NK-92 treated with Interleukin-12 subunit alpha and Interleukin-12 subunit beta, amount 100 ng/mL, for 24 hours (cell line): ENCODE measurements around the gene CD320.
"Not testable (repeated sequence)": the region's sequence is repeated elsewhere in the genome, so short reads cannot be mapped to it uniquely, and the experiment has no call there.

ENCODE experiments used
- DNase-seq: peaks from one replicate; lab custom pipeline; 2025; lab: John Stamatoyannopoulos, UW

CD320 gene

DNA sequence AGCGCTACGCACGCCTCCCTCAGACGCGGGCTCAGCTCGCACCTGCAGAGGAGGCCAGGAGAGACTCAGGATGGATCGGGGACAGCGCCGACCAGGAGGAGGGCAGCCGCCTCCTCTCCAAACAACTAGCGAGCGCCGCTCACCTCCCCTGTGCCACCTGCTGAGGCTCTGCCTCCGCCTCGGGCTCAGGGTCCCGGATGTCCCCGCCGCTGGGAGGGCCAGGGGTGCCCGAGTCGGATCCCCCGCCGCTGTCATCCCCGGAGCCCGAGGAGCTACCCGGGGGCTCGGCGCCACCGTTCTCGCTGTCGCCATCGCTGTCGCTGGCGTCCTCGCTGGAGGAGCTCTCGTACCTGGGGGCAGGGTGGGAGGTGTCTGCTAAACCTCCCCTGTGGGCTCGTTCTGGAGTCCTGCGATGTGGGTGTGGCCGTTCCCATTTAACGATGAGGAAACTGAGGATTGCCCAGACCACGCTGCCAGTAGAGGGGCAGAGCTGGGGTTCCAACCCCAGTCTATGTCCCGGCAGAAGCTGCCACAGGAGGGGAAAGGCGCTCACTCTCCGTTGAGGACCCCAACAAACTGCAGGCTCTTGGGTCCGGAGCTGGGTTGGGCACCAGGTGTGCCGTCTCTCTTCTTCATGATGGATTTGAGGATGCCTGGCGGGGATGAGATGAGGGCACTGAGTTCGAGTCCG, 25.8 kb upstream of the CD320 start:
- DNase-seq, result no peak

DNA sequence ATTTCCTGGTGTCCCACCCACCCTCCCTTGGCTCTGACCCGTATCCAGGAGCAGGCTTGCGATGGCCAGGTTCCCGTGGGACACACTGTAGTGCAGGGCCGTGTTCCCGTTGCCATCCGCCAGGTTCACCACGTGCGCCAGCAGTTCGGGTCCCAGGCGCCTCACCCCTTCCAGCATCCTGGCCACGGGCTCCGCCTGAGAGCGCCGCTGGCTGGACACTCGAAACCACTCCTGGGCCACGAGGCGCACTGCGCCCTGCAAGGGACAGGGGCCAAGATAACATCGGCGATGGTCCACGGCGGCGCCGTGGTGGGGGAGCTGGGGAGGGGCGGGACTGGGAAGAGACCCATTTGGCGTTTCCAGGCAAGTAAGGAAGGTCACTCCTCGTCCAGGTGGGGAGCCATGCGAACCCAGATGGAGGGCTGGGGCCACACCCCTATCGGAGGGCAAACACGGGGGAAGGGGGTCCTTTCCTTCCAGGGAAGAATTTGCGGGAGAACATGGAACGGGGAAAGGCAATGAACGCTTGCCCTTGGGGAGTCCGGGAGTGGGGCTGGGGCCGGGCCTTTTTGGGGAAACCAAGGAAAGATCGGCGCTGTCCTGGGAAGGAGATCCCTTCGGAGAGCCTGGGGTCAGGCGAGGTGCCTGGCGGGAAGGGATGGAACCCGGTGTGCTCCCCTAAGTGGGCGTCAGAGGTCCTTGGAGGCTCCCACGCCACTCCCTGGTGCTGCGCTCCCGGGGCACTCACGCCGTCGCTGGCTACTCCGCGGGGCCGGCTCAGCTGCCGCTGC, 25.0 kb upstream of the CD320 start:
- no peak for DNase-seq

DNA sequence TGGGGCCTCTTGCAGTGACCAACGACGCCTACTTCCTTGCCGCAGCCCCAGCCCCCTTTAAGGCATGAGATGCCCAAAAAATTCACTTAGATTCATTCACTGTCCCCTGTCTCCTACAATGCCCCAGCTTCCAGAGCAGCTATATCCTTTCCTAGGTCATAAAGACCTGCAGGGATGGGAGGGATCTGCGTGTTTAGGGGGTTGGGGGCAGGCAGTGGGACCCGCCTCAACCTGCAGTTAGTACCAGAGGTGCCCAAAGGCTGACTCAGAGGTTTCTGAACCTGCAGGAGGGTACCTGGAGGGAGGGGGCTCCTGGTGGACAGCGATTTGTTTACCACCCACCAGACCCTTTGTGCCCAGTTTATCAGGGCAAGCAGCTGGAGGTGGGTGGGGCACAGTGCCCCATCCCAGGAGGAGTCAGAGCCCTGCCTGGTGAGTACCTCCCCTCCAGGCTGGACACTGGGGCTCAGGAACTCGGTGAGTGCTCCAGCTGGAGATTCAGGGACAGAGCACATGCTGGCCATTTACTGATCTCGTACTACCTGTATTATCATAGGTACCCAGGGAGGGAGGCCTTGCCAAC, 23.2 kb upstream of the CD320 start:
- no peak for DNase-seq

DNA sequence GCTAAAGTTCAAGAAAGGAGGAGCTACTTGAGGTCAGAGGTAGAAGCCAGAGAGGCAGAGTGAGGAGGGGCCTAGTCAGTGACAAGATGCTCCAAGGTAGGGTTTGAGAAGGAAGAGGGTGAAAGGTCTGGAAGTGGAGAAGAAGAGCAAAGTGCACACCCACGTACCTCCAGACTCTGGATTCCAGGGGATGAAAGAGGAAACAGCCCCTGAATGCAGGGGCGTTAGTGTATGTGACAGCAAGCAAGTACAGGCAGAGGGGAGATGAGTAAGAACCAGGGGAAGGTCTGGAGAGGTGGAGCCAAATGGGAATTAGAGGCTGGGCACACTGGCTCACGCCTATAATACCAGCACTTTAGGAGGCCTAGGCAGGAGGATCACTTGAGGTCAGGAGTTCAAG, 21.8 kb upstream of the CD320 start:
- DNase-seq, result no peak

DNA sequence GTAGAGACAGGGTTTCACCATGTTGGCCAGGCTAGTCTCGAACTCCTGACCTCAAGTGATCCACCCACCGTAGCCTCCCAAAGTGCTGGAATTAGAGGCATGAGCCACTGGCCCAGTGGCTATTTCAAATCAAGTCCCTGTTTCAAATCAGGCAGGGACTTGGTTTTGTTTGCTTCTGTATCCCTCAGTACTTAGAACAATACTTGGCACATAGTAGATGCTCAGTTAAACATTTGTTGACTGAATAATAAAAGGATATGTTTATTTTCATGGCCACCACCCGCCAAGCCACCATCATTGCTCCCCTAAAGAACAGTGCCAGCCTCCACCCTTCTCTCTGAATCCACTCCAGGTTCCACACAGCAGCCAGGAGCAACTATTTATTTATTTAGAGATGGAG, 17.3 kb upstream of the CD320 start:
- no peak for DNase-seq

DNA sequence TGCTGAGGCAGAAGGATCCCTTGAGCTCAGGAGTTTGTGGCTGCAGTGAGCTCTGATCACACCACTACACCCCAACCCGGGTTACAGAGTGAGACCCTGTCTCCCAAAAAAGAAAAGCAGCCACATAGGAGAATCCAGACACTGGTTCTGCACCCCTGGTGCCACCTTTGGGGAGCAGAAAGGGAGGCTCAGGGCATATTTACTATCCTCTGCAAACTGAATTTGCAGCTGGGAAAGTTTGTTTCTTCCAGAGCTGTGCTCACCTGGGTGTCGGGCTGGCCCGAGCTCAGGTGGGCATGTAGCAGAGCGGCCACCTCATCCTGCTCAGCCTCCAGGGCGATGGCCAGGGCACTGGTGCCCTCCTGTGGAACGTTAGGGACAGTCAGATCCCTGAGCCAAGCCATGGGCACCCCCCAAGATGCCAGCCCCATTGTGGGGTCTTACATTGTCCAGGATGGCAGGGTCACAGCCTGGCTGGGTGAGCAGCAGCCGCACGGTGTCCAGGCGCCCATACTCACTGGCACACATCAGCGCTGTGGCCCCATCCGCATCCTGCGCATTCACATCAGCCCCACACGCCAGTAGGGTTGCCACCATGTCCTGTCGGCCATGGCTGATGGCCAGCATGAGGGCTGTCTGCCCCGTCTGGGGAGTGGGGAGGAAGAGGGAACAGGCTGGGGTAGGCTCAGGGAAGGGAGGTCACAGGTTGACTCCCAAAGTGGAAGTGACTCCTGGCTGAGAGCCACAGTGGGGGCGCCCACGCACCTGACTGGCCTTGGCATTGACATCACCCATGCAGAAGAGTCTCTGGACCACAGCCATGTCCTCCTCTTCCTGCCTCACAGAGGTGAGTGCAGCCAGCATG, 16.3 kb upstream of the CD320 start:
- no peak for DNase-seq

DNA sequence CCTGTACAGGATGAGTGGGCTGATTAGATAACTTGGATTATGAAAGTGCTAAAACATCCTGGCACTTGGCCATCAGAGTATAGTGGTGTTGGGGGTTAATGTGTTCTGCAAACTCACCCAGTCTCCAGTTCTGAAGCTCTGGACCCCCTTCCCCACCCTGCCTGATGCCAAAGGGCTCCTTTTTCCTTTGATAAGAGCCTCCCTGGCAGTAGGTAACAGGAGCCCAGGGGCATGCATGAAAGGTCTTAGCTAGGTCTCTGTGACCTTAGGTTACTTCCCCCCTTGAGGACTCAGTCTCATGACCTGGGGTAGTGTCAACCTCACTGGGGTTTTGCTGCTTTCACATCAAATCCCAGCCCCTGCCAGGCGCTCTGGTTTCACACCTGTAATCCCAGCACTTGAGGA, 15.6 kb upstream of the CD320 start:
- no peak for DNase-seq

DNA sequence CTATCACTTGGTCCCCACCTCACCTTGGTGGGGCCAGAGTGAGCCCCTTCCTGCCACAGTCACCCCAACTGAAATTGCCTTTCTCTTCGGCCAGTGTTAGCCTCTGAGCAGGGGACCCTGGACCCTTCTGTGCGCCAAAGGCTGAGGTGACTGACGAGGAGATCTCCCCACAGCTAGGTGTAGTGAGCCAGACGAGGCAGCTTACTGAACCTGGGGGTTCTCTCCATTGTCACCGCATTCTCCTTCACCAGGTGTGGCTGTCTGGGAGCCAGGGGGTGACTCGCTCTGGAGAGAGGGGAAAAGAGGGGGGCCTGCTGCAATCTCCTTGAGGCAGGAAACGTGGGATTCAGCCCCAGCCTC, 14.5 kb upstream of the CD320 start:
- DNase-seq, result no peak

DNA sequence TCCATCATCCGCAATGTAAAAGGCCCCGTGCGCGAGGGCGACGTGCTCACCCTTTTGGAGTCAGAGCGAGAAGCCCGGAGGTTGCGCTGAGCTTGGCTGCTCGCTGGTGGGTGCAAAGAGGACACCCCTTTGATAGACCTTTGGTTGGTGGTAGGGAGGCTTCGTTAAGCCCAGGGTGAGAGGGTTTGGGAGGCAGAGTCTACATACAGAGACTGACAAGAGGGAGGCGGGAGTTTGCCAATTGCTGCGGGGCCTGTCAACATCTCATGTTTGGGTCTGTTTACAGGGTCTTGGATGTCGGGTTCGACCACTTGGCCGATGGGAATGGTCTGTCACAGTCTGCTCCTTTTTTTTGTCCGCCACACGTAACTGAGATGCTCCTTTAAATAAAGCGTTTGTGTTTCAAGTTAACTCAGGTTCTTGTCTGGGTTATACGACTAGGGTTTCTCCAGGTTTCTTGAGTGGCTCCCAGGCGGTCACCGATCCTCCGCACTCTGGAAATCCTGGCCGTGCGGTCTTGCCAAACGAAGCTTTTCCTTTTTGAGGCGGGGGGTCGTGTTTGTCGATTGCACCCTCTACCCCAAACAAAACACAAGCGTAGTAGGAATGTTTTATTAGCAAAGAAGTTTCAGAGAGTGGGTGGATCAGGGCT, 14.0 kb upstream of the CD320 start:
- no peak for DNase-seq

DNA sequence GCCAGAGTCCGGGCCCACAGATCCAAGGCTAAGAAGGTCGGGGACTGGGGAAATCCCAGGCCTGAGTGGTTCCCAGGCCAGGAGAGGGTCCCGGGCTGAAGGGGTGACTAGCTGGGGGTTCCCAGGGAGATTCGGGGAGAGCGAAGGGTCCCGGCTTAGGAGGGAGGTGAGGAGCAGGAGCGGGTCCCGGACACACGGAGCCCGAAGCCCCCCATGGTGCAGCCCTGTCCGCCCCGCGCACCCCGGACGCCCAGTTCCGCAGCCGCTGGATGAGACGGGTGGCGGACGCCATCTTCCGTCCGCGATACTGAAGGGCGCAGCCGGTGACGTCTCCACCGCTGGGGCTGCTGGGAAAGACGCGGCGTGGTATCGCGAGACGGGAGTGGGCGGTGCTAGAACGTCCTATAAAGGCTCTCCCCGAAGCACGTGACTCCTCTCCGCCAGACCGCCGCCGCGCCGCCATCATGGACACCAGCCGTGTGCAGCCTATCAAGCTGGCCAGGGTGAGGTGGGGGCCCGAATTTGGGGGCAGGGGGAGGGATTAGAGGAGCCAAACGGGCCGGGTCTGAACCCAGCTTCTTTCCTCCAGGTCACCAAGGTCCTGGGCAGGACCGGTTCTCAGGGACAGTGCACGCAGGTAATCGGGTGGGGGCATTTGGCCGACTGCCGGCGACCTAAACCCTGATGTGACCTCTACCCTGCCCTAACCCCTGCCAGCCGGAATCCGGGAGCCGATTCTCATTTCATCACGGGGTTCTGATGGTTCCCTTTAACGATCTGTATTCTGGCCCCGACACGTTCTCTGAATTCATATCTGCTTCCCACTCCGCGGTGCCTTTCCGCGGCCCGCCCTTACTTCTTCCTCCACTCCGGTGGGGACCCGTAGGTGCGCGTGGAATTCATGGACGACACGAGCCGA, 13.2 kb upstream of the CD320 start, which contains the start of the genes NDUFA7 and RPS28:
Gene NDUFA7 (minus strand): TSS at position 309 of the 919 bp plus-strand sequence. CDS start 17 bp downstream, at position 292.
Gene RPS28 (plus strand): TSS at position 430 of the 919 bp plus-strand sequence. CDS start 35 bp downstream, at position 465.
- DNase-seq, result peak; percentile 93

DNA sequence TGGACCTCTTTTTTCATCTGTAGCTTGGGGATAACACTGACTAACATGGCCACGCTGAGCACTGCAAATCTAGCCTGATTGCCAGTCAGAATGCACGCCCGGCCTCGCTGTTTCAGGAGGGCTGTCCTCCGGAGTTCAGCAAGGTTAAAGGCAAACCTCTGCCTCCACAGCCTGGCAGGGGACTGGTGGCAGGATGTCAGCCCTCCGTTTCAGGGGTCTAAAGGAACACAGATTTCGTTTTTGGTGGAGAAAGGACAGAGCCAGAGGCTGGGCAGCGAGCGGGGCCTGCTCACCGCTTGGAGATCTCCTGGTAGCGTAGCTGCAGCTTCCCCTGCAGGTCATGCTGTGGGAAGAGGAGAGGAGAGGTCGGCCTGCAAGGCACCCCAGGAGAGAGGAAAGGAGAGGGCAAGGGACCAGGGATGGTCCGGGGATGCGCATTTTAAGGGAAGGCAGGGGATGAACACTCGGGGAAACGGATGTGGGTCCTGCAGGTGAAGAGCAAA, 12.5 kb upstream of the CD320 start:
- no peak for DNase-seq

DNA sequence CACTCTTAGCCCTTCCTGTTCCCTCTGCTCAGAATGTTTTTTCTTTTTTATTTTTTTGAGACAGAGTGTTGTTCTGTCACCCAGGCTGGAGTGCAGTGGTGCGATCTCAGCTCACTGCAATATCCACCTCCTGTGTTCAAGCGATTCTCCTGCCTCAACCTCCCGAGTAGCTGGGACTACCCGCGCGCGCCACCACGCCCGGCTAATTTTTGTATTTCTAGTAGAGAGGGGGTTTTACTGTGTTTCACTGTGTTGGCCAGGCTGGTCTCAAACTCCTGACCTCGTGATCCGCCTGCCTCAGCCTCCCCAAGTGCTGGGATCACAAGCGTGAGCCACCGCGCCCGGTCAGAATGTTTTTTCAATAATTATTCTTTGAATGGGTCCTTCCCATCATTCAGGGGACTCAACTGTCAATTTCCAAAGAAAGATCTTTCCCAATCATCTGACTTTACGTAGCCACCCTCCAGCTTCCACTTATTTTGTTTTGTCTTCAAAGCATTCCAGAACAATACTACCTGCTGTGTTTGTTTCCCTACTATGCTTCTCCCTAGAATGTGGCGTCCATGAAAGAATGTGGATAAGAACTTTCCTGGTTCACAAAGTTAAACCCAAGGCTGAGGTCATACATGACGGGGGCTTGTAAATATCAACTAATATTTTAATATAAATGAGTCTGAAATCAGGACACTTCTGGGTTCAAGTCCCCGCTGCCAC, 11.8 kb upstream of the CD320 start:
- no peak for DNase-seq

DNA sequence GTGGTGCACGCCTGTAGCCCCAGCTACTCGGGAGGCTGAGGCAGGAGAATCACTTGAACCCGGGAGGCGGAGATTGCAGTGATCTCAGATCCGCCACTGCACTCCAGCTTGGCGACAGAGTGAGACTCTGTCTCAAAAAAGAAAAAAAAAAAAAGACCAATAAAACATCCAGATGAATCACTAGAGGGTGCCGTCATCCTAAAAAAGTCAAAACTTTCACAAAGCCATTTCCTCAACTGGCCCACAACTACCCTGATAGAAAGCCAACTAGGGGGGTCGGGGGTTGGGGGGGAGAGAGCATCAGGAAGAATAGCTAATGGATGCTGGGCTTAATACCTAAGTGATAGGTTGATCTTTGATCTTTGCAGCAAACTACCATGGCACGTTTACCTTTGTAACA, 10.7 kb upstream of the CD320 start:
- DNase-seq, result not testable (repeated sequence)

DNA sequence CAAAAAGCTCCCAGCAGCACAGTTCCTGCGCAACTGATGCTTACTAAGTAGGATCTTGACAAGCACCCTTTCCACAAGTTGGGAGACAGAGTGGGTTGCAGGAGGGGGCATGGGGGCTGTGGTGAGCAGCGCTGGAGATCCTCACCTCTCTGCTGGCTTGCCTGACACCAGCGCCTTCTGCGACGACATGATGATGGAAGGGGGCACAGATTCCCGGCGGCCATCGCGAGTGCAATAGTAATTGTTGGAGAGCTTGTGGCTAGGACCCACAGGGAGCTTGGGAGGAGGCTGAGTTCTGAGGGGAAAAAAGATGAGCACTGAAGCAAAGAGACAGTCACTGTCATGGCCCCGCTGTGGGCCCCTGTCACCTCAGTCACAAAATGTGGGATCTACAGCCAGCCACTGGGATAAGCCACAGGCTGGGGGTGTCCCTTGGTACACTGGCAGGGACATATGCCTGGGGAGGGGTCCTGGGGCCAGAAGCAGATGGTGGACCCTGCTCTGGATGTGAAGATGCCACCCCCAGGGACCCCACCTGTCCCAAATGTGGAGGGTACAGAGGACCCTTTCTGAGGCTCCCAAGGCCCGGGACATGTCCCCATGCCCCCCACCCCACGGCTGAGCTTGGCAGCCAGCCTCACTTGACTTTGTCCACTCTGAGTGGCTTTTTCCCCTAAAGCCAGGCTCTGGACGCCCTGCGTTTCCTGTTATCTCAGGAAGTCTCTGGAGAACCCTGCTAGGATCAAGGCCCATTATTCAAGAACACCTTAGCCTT, 8.4 kb upstream of the CD320 start:
- DNase-seq, result no peak

DNA sequence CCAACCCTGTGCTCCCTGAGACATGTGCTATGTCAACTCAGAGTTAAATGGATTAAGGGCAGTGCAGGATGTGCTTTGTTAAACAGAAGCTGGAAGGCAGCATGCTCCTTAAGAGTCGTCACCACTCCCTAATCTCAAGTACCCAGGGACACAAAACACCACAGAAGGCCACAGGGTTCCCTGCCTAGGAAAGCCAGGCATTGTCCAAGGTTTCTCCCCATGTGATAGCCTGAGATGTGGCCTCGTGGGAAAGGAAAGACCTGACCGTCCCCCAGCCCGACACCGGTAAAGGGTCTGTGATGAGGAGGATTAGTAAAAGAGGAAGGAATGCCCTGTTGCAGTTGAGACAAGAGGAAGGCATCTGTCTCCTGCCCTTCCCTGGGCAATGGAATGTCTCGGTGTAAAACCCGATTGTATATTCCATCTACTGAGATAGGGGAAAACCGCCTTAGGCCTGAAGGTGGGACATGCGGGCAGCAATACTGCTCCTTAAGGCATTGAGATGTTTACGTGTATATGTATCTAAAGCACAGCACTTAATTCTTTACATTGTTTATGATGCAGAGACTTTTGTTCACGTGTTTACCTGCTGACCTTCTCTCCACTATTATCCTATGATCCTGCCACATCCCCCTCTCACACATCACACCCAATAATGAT, 7.0 kb upstream of the CD320 start:
- DNase-seq, result not testable (repeated sequence)

DNA sequence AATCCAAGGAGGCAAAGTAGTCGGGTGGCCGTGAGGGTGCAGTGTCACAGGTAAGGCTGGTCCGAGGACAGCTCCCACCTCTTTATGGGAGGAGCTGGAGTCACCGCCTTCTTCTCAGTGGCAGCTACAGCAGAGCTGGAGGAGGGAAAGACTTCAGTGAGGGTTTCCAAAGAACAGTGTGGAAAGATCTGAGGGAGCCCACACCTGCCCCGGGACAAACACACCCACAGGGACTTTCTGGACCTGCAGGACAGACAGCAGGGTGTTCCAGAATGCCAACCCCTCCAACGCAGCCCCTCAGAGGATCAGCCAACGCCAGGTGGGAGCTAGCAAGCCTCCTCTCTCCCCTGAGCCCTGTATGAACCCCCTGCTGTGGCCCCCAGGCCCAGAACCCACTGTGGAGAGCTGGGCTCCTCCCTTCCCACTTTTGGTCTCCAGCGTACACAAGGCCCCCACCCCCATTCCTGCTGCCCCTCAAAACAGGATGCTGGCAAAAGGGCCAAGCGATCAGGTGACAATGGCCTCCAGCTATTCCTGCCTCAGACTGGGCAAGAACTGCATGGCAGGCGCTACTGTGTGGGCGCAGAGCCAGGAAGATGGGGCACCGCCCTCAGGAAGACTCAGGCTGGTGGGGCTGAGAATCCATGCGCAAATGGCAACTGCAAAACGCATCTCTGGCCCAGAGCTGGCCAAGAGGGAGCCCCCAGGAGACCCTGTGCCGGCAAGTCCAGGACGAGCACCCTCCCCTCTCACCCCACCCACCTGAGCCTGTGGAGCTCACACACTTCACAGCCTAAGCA, 3.5 kb upstream of the CD320 start:
- DNase-seq, result no peak

DNA sequence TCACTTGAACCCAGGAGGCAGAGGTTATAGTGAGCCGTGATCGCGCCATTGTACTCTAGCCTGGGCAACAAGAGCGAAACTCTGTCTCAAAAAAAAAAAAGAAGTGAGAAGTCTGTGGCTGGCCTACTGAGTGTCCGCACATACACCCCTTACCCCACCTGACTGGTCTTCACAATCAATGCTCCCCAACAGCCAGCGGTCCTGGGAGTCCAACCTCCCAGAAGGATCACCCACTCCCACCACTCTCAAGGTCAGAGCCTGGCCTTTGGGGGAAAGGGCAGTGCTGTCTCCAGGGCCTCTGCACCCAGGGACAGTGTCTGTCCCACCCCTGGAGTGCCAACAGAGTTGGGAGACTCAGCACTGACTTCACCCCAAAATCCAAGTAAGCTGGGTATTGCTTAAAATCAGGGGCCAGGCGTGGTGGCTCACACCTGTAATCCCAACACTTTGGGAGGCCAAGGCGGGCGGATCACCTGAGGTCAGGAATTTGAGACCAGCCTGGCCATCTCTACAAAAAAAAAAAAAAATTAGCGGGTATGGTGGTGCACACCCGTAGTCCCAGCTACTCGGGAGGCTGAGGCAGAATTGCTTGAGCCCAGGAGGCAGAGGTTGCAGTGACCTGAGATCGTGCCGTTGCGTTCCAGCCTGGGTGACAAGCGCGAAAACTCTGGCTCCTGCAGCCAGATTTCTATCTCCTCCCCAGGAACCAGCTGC, 2.3 kb upstream of the CD320 start:
- no peak for DNase-seq
